Umbilical cord (tissue), 2 donors: ENCODE results near the gene SMARCC2. TPM values are rescaled to one million over a fixed set of nuclear protein-coding genes. Genes with fewer than 3 reads are reported as not detected.
"Not testable (repeated sequence)": the region's sequence is repeated elsewhere in the genome, so short reads cannot be mapped to it uniquely, and the experiment has no call there.

Experiments used
- DNase-seq: peaks from one replicate; pipeline ENCODE4 v3.0.0-alpha.2; 2015; ENCODE audit warnings: low spot score
- total RNA-seq: library from RNA; depleted of rRNA; stranded (reverse); fragments of >200 nt; gene quantifications from one replicate; pipeline ENCODE4 v1.2.3, GENCODE V29; 2014; ENCODE audit warnings: low replicate concordance; ENCODE audit not compliant: insufficient read depth

The SMARCC2 gene
- total RNA-seq, 1 donor from 2014 or later = 37.6 TPM

DNA sequence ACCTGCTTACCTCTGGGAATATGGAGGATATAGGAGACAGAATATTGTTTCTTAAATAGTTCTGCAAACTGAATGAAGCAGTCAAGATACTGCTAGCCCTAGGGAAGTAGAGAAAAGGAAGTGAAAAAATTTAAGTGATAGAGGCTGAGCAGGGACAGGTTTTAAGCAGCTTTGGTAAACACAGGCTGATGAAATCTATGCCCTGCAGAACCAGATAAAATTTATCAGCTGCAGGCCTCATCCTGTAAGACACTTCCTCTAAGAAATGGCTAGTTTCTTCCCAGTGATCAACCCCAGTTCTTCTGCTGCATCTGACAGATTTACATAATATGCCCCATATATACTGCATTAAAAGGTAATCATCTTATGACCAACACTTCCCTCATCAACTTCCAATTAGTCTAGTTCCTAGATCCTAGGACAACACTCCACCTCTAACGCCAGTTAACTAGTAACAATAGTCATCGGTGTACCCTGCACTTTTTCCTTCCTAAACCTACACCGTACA, 62.5 kb downstream of the SMARCC2 start:
- no peak for DNase-seq

DNA sequence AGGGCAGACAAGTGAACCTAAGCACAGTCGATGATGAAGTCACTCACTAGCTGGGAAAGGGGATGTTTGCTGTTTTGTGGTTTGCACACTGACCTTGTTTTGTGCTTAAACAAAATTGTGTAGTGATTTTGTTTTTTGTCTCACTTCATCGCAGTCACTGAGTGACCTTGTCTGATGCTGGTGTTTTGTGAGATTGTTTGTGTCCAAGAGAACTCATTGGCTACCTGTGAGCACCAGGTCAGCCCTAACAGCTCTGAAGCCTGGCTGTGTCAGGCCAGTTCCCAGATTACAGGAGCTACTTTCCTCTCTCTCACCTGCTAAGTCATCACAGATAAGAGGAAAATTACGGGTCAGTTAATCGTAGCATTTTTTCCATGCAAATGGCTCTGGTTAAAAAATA, 65.2 kb downstream of the SMARCC2 start:
- DNase-seq = no peak

DNA sequence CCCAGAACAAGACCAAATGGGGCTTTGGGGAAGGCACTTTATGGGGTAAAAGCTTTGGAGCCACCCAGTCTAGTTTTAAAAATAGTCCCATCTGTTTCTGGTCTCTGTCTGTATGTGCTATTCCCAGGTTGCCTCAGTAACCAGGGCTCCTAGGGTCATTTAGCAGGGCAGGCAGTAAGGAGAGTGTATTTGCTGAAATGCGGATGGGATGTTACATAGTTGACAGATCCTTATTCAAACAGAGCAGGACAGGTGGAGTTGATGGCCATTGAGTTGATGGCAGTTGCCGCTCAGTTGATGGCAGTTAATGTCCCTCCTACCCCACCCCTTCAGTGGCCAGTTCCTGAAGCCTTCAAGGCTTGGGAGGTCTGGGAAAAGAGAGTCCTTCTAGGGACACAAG, 66.6 kb downstream of the SMARCC2 start:
- DNase-seq = no peak

DNA sequence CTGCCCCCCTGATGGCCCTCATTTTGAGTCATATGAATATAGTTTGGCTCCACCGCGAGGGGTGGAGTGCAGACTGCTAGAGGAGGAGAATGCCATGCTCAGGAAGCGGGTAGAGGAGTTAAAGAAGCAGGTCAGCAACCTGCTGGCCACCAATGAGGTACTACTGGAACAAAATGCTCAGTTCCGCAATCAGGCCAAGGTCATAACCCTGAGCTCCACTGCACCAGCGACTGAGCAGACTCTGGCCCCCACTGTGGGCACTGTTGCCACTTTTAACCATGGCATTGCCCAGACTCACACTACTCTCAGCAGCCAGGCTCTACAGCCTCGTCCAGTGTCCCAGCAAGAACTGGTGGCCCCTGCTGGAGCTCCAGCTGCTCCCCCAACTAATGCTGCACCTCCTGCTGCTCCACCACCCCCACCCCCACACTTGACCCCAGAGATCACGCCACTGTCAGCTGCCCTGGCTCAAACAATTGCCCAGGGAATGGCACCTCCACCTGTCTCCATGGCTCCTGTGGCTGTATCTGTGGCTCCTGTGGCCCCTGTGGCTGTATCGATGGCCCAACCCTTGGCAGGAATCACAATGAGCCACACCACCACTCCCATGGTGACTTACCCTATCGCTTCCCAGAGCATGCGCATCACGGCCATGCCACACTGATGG, 67.9 kb downstream of the SMARCC2 start:
- DNase-seq = no peak

DNA sequence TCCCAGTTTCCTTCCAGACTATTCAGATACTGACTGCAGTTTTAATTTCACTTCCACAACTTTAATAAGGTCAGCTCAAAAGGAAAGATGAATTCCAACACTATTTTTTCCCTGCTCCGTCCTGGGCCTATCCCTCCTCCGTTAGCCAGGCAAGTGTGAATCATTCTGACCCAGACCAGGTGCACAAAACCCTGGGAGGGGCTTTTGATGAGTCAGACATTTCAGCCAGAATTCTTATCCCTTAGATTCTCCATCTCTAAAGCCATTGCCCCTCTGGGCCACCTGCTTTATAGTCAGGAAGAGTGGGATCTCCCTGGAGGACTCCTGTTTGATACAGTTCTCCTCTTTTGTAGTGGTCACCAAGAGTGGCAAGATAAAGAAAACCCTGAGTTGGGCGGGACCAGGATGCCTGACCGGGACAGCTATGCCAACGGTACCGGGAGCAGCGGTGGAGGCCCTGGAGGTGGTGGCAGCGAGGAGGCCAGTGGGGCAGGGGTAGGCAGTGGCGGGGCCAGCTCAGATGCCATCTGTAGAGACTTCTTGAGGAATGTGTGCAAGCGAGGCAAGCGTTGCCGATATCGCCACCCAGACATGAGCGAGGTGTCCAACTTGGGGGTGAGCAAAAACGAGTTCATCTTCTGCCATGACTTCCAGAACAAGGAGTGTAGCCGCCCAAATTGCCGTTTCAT, 69.0 kb downstream of the SMARCC2 start:
- DNase-seq = no peak

DNA sequence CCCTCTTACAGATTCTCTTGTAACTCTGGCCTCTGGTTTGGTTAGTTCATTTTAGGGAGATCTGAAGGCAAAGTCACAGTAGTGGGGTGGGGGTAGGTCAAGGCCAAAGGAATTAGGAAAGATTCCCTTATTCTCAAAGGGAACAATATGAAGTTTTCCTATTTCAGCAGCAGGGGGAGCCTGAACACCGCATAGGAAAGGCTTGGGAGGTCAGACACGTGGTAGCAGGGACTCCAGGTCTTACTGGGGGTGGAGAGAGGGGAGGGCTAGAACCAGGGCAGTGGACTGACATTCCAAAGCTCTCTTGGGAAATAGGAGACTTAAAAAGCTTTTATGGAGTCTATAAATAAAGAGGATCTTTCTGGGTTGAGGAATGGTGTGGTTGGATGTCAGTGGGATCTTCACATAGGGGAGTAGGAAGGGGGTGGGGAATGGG, 69.9 kb downstream of the SMARCC2 start:
- peak; percentile 96 for DNase-seq

DNA sequence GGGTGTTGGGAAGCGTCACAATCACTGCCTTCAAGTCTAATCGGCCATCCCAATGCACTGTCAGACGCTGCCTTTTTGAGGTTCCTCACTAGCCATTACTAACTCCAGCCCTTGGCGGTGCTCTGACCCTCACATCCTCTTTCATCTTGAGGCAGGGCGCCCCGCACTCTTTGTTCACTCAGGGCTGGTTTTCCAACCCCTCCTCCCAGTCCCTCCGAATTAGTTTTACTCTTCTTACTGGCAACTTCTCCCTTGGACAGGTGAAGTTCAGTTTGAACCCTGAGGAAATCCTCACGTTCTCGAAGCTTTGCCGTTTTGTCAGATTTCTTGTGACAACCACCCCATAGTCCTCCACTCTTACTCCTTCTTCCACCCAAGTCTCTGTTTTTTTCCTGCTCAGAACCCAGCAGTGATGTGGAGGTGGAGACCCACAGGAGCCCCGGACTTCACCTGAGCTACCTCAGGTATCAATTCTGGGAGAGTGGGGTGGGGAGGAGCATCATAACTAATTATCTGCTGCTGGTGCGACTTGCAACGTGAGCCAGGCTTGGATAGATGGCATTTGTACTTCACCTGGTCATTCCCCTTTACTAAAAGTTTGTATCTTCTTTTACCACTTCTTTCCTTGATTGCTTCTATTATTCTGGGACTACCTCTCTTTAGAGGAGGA, 70.5 kb downstream of the SMARCC2 start:
- no peak for DNase-seq

DNA sequence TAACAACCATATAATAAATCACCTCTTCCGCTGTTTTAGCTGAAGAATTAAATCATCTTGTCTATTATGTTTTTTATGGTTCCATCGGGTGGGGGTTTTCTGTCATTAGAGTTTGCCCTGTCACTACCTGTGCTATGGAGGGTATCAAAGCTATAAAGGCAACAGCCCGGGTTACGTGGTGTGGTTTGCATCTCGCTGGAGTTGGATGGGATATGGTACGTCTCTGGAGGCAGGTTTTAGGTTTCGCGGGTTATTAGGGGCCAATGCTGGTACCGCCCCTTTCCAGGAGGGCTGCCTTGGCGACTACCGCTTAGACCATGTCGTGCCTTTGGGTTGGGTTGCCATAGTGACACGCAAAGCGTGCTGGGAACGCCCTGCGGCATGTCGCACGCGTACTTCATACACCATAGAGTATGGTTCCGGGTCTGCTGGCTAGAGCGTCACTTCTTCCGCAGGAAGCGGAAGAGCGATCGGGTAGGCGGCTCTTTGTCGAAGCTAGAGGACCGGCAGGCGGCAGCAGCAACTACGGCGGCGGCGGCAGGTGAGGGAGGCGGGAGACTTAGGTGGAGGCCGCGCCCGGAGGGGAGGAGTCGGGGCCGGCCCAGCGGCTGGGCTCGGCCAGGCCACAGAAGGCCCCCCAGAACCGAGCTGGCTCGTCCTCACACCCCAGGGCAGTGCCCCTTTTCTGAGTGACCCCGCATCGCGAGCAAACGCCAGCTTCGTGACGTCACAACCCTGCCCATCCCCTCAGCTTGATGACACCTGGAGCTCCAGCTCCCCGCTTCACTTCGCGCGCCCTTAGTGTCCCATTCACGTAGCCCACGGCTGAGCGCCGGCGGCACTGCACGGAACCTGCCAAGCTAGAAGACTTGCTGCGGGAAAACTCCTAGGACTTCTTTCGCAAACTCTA, 71.2 kb downstream of the SMARCC2 start, which contains the start of gene ZC3H10:
Gene ZC3H10, plus strand, starts transcription at position 489 of the 910 bp plus-strand sequence. CDS start 2,297 bp downstream, outside the sequence.
- peak; percentile 99 for DNase-seq

DNA sequence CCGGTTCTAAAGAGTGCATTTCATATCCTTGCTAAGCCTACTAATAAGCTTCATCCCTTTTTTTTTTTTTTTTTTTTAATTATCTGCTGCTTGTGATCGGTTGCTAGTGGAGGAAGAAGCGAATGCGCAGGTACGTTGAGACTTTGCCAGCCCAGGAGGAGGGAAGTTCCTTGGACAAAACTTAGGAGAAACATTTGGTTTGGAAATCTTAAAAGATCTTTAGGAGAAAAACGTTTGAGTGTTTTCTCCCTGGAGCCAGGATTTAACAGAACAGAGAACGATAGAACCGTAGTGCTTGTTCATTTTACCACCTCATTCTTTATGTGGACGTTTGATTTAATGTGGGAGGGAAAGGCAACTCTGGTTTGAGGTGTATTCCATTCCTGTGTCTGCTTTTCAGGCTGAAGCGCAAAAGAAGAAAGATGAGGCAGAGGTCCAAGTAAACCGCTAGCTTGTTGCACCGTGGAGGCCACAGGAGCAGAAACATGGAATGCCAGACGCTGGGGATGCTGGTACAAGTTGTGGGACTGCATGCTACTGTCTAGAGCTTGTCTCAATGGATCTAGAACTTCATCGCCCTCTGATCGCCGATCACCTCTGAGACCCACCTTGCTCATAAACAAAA, 72.1 kb downstream of the SMARCC2 start:
- DNase-seq = not testable (repeated sequence)

DNA sequence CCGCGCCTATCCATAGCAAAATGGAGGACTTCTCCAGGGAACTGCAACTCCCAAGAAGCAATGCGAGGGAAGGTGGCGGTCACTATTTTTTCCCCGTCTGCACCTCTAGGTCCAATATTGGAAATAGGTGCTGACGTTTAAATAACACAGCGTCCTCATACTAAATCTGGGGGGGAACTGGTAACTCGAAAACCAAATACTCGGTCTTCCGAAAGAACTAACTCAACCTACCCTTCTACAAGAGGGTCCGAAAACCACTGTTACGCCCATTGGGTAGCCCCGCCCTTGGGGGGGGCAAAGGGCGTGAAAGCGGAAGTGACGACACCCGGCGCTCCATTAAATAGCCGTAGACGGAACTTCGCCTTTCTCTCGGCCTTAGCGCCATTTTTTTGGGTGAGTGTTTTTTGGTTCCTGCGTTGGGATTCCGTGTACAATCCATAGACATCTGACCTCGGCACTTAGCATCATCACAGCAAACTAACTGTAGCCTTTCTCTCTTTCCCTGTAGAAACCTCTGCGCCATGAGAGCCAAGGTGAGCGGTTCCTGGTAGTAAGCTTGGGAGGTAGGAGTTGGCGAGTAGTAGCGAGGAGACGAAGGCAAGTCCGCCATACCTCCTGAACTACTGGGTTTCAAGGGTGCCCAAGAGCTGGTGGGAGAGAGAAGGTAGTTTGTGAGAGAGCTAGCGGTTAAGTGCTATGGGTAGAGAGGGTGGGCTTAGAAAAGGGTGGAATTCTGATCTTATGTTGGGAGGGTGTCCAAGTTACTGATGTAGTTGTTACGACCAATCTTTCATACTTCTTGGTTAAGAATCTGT, 72.8 kb downstream of the SMARCC2 start, which contains the start of gene RPL41:
Gene RPL41, plus strand, starts transcription at position 367 of the 815 bp plus-strand sequence.
- peak; percentile 97 for DNase-seq

DNA sequence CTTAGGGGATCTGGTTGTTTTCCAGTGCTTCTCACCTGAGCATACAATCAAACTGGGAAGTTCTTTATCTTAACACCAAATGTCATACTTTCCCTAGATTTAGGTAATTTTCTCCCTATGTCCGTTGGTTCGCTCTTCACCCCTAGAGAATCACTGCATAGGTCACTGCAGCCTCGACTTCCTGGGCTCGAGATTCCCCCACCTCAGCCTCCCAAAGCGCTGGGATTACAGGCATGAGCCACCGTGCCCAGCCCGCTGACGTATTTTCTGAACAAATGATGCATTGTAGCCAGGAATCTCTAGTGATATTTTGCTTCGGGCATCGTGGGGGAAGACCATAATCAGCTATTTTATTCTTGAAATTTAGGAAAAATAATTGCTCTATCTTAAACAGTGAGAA, 74.0 kb downstream of the SMARCC2 start:
- no peak for DNase-seq

DNA sequence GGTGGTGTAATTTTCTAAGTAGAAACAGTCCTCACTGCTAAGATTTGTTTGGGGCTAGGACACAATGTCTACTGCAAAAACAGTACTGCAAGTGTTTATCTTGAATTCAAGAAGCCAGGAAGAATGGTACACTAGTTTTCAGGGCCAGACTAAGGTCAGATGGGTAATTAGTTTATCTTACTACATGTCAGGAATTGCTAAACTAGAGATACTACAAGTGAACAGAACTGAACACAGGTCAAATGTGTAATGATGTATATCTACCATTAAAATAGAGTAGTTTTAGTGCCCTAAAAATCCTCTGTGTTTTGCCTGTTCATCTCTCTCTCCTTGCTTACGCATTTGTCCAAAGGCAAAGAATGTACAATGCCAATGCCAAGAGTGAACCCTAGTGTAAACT, 75.2 kb downstream of the SMARCC2 start:
- DNase-seq = no peak

Other genes starting within 250 kb of the SMARCC2 start
- 13.7 TPM for gene PMEL, start 223.4 kb downstream of the SMARCC2 start, total RNA-seq
- 16.6 TPM for gene CDK2, start 222.7 kb downstream of the SMARCC2 start, total RNA-seq
- gene RAB5B, start 215.4 kb downstream of the SMARCC2 start, total RNA-seq = 37.6 TPM
- 43.8 TPM for gene SUOX, start 192.2 kb downstream of the SMARCC2 start, total RNA-seq
- 4.3 TPM for gene IKZF4, start 168.4 kb downstream of the SMARCC2 start, total RNA-seq
- 76.8 TPM for gene RPS26, start 147.6 kb downstream of the SMARCC2 start, total RNA-seq
- gene ERBB3, start 109.3 kb downstream of the SMARCC2 start, total RNA-seq = 3.1 TPM
- gene PA2G4, start 84.9 kb downstream of the SMARCC2 start, total RNA-seq = 69.8 TPM
- gene RPL41, start 72.8 kb downstream of the SMARCC2 start, total RNA-seq = 3,505 TPM
- 4.8 TPM for gene ZC3H10, start 71.2 kb downstream of the SMARCC2 start, total RNA-seq
- 66.4 TPM for gene ESYT1, start 61.2 kb downstream of the SMARCC2 start, total RNA-seq
- gene MYL6B, start 36.9 kb downstream of the SMARCC2 start, total RNA-seq = 38.8 TPM
- gene MYL6, start 31.1 kb downstream of the SMARCC2 start, total RNA-seq = 2,679 TPM
- gene RNF41, start 32.4 kb upstream of the SMARCC2 start, total RNA-seq = 68.9 TPM
- 10.8 TPM for gene NABP2, start 34.9 kb upstream of the SMARCC2 start, total RNA-seq
- gene SLC39A5, start 40.6 kb upstream of the SMARCC2 start, total RNA-seq = not detected
- 5.1 TPM for gene ANKRD52, start 68.9 kb upstream of the SMARCC2 start, total RNA-seq
- 4.6 TPM for gene COQ10A, start 77.5 kb upstream of the SMARCC2 start, total RNA-seq
- 35.2 TPM for gene CS, start 110.8 kb upstream of the SMARCC2 start, total RNA-seq
- gene CNPY2, start 126.5 kb upstream of the SMARCC2 start, total RNA-seq = 68.4 TPM
- gene PAN2, start 144.5 kb upstream of the SMARCC2 start, total RNA-seq = 55.6 TPM
- gene IL23A, start 149.4 kb upstream of the SMARCC2 start, total RNA-seq = 6.0 TPM
- gene STAT2, start 170.6 kb upstream of the SMARCC2 start, total RNA-seq = 122 TPM
- gene APOF, start 173.4 kb upstream of the SMARCC2 start, total RNA-seq = 2.2 TPM